K562 (cell line): ENCODE measurements around the gene LHX3. TPM values are rescaled to one million over a fixed set of nuclear protein-coding genes. Genes with fewer than 3 reads are reported as not detected.
A peak's percentile ranks its signal among the peaks of the same experiment; 100 is the strongest.

Experiments
- ATAC-seq: fragments of 200-7000 bp; cut with Tn5 transposase; 3 replicates; pipeline ENCODE4 v1.9.1; 2020; ENCODE audit warnings: moderate library complexity
- BruUV-seq: library from RNA; stranded (reverse); fragments of 400-500 nt; replicated peaks from 2 replicates; lab custom pipeline; 2021; lab: Mats Ljungman, UMichigan
- CTCF ChIA-PET: fragments of 300-600 bp; formaldehyde crosslinking; extraction: SDS; loops from one replicate; lab custom pipeline; 2021; ENCODE audit warnings: low intra/inter-chr PET ratio; lab: Yijun Ruan, JAX
- POLR2A ChIA-PET: fragments of 300-600, 350-650 bp; sonication (Branson Sonifier 250); formaldehyde crosslinking; extraction: SDS; loops from one replicate; lab custom pipeline; 2021; ENCODE audit warnings: antibody characterized with exemption, inconsistent platforms; lab: Yijun Ruan, JAX
- DNase-seq, 4 experiments: peaks; one replicate each; pipeline versions ENCODE4 v3.0.0 to v3.0.0-alpha.2; 2011 to 2018; ENCODE audit warnings: low spot score in 3 of 4, mixed read lengths in 3 of 4; ENCODE audit errors: extremely low read depth in 1 of 4
- FAIRE-seq: peaks from 2 replicates; lab custom pipeline; 2011; peaks lifted over from hg19 to GRCh38; lab: Jason Lieb, UNC
- H2AFZ ChIP-seq: 2 replicates; pipeline ENCODE4 v1.6.0; 2011; ENCODE audit warnings: low read depth, low read length, control low read depth, inconsistent platforms
- H3K27ac ChIP-seq: fragments of 200-600 bp; 3 replicates; pipeline ENCODE4 v1.8.0; 2011; ENCODE audit warnings: low read depth, mild to moderate bottlenecking, control low read depth, inconsistent platforms, low read length, moderate library complexity, mixed read lengths; ENCODE audit errors: extremely low read depth
- H3K27me3 ChIP-seq, 2 experiments: fragments of 300-600 bp in 1 of 2; 2 replicates in 1 of 2; 3 replicates in 1 of 2; pipeline versions ENCODE4 v1.6.0 to v1.8.0; 2011; ENCODE audit warnings: inconsistent platforms in 2 of 2, low read length in 2 of 2, mild to moderate bottlenecking in 1 of 2, mixed read lengths in 1 of 2, moderate library complexity in 1 of 2; ENCODE audit not compliant: control insufficient read depth in 2 of 2, insufficient read depth in 2 of 2
- H3K36me3 ChIP-seq: fragments of 300-600 bp; 3 replicates; pipeline ENCODE4 v1.8.0; 2011; ENCODE audit warnings: mild to moderate bottlenecking, low read length, inconsistent platforms; ENCODE audit not compliant: control insufficient read depth, insufficient read depth
- H3K4me1 ChIP-seq, 2 experiments: fragments of 200-600 bp in 1 of 2; replicated peaks in 1 of 2; 2 replicates in 1 of 2; 3 replicates in 1 of 2; pipeline versions ENCODE4 v1.5.1 to v1.8.0; 2011; ENCODE audit warnings: inconsistent platforms in 2 of 2, low read length in 2 of 2, mild to moderate bottlenecking in 1 of 2, mixed read lengths in 1 of 2, moderate library complexity in 1 of 2; ENCODE audit not compliant: control insufficient read depth in 2 of 2, insufficient read depth in 2 of 2
- H3K4me2 ChIP-seq: 2 replicates; pipeline ENCODE4 v1.6.1; 2011; ENCODE audit warnings: low read length, control low read depth, inconsistent platforms, mixed read lengths; ENCODE audit not compliant: insufficient read depth
- H3K4me3 ChIP-seq: fragments of 200-600 bp; sonication (generic), shearing (Covaris generic); 2 replicates; pipeline ENCODE4 v1.5.1; 2016; ENCODE audit warnings: control low read depth, inconsistent platforms
- H3K79me2 ChIP-seq: fragments of 200-600 bp; 3 replicates; pipeline ENCODE4 v1.8.0; 2011; ENCODE audit warnings: low read length, inconsistent platforms; ENCODE audit not compliant: control insufficient read depth, insufficient read depth
- H3K9ac ChIP-seq, 2 experiments: 2 replicates each; pipeline versions ENCODE4 v1.6.0 to v1.6.1; 2011; ENCODE audit warnings: low read depth in 2 of 2, low read length in 2 of 2, control low read depth in 1 of 2, inconsistent platforms in 1 of 2, mild to moderate bottlenecking in 1 of 2, mixed read lengths in 1 of 2; ENCODE audit not compliant: insufficient read depth in 1 of 2
- H3K9me1 ChIP-seq: one replicate; pipeline ENCODE4 v1.6.0; 2011; ENCODE audit warnings: inconsistent platforms, mild to moderate bottlenecking, low read length, moderate library complexity; ENCODE audit not compliant: control insufficient read depth, insufficient read depth
- H3K9me3 ChIP-seq: replicated peaks from 2 replicates; pipeline ENCODE4 v1.5.1; 2011; ENCODE audit warnings: low read depth, low read length, inconsistent platforms; ENCODE audit not compliant: control insufficient read depth, insufficient read depth
- H4K20me1 ChIP-seq: replicated peaks from 2 replicates; pipeline ENCODE4 v1.6.1; 2011; ENCODE audit warnings: low read length, inconsistent platforms, mixed read lengths; ENCODE audit not compliant: control insufficient read depth, insufficient read depth
- BCOR ChIP-seq: fragments of 450-650 bp; IDR thresholded peaks from 2 replicates; pipeline ENCODE4 v1.6.1; 2016
- EZH2 ChIP-seq: IDR thresholded peaks from 2 replicates; pipeline ENCODE4 v1.6.1; 2012; ENCODE audit warnings: low read depth, mild to moderate bottlenecking, inconsistent platforms, low read length, borderline replicate concordance
- HNRNPH1 ChIP-seq: fragments of 200-400 bp; formaldehyde crosslinking; optimal IDR thresholded peaks from 2 replicates; pipeline ENCODE3; 2017; ENCODE audit warnings: low read depth, mild to moderate bottlenecking, low read length, moderate library complexity
- KDM1A ChIP-seq, 2 experiments: fragments of 450-650 bp; IDR thresholded peaks; 2 replicates each; pipeline ENCODE4 v1.6.1; 2016; ENCODE audit warnings: mild to moderate bottlenecking in 2 of 2
- LARP7 ChIP-seq: fragments of 450-650 bp; IDR thresholded peaks from 2 replicates; pipeline ENCODE4 v1.6.1; 2016
- NEUROD1 ChIP-seq: fragments of 150-350 bp; IDR thresholded peaks from 2 replicates; pipeline ENCODE4 v1.6.1; 2014; ENCODE audit warnings: borderline replicate concordance, low read length, low read depth; ENCODE audit not compliant: partially characterized antibody
- SIN3A ChIP-seq, 2 experiments: fragments of 150-350 bp in 1 of 2; IDR thresholded peaks; 2 replicates each; pipeline ENCODE4 v1.6.1; 2011 to 2016; ENCODE audit warnings: borderline replicate concordance in 2 of 2, low read depth in 2 of 2, low read length in 2 of 2, mild to moderate bottlenecking in 2 of 2, moderate library complexity in 2 of 2; ENCODE audit not compliant: control insufficient read depth in 1 of 2
- USF1 ChIP-seq: sonication (generic); formaldehyde crosslinking; IDR thresholded peaks from 2 replicates; pipeline ENCODE4 v1.9.0; 2022; ENCODE audit warnings: mild to moderate bottlenecking, missing genetic modification reagents
- ZNF217 ChIP-seq: sonication (generic); formaldehyde crosslinking; IDR thresholded peaks from 2 replicates; pipeline ENCODE4 v1.8.0; 2022; ENCODE audit warnings: mild to moderate bottlenecking, missing genetic modification reagents
- WGBS: fragments of 100-300 bp; shearing (Covaris generic); methylation state at CpG from one replicate; pipeline ENCODE4 v1.1.6; 2016; ENCODE audit warnings: low coverage, mixed read lengths; ENCODE audit not compliant: insufficient coverage; ENCODE audit errors: missing lambda C conversion rate; 5-methylcytosine and 5-hydroxymethylcytosine counted together
- in situ Hi-C: fragments of 300-500 bp; cut with MboI; formaldehyde crosslinking; loops from 4 replicates; pipeline ENCODE4 v1.15.0; 2018; ENCODE audit warnings: inconsistent platforms, mixed read lengths
- intact Hi-C: fragments of 100-400 bp; cut with micrococcal nuclease; formaldehyde crosslinking; loops from 2 replicates; pipeline ENCODE4 v1.14.2; 2022
- polyA plus RNA-seq, 8 experiments: library from polyadenylated mRNA; depleted of rRNA in 4 of 8; stranded (reverse) in 5 of 8; unstranded in 3 of 8; fragments of >200 nt; fragmentation: Nextera tagmentation in 2 of 8; fragmentation: Illumina TruSeq in 1 of 8; extraction: Ambion mirVana in 2 of 8; extraction: Trizol in 1 of 8; gene quantifications; 2 replicates each; pipeline versions ENCODE4 v1.2.1 to v1.2.3, GENCODE V29; 2011 to 2014; ENCODE audit warnings: inconsistent platforms in 1 of 8, missing spikeins in 1 of 8
- total RNA-seq, 7 experiments: library from RNA; depleted of rRNA in 6 of 7; stranded (reverse); fragments of >200 nt in 6 of 7; fragmentation: Illumina TruSeq in 2 of 7; extraction: Trizol in 2 of 7; gene quantifications; 2 replicates each; pipeline versions ENCODE4 v1.2.1 to v1.2.3, GENCODE V29; 2011 to 2021; ENCODE audit warnings: low replicate concordance in 1 of 7
- TF ChIP-seq, protein P1 (sequence below): fragments of 200-800 bp; sonication (Bioruptor generic); IDR thresholded peaks from 2 replicates; pipeline ENCODE4 v1.6.1; 2017; ENCODE audit warnings: missing genetic modification characterization, missing compliant biosample characterization
- TF ChIP-seq, protein P2 (sequence below): sonication (generic); formaldehyde crosslinking; IDR thresholded peaks from 2 replicates; pipeline ENCODE4 v1.9.0; 2022; ENCODE audit warnings: mild to moderate bottlenecking, missing genetic modification reagents

The LHX3 gene
- total and polyA plus RNA-seq, 9 of the 15 experiments (the other 6 are each of a cell fraction or from before 2014, with no cell fraction given): 0.09 TPM; not detected in 8

GRCh38 chr9:136148766-136149165 is 56.2 kb downstream of the LHX3 start (continued):
- TF ChIP-seq SIN3A (IDR thresholded peaks at IDR 0.05; ENCODE audit: borderline replicate concordance in 2 of 2, control insufficient read depth in 1 of 2, low read depth in 2 of 2, low read length in 2 of 2): no peak

DNA sequence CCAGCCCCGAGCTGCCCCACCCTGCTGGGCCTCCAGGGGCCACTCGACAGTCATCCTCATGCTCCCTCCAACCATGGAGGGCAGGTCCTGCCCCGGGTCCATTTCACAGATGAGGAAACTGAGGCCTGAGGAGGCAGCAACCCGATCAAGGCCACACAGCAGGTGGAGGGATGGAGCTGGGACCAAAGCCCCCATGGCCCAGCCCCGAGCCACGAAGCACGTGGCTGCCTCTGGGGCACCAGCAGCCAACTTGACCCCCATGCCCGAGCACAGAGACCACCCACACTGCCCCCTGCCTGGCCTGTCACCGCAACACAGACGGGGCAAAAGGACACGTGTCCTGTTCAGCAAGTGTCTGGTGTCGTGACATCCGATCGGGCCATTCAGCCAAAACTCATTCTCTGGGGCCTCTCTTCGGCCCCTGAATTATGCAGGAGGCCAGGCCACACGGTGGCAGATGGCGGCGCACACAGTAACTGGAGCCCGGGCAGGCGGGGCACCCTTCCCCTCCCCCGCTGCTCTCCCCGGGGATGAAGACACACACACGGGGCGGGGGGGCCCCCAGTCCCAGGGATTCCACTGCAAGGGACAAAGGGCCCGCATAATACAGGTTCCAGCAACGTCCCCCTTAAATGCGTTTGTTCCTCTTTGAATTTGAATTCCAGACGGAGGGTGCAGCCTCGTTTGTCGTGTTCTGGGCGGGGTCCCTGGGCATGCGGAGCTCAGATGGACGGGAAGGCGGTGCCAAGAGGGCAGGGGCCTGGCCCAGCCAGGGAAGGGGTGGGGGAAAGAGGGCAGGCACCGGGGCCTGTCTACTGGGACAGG is 56.8 kb downstream of the LHX3 start:
- no peak overlapping the region for H3K4me2 ChIP-seq
- no peak for FAIRE-seq
- BruUV-seq: no TSS peak
- in situ Hi-C loops: no loop called here
- peak overlapping the region in 1 of 2 experiments; percentile 1; a peak in 2 of 4 replicates for H3K9ac ChIP-seq
- no peak overlapping the region for H3K4me3 ChIP-seq
- TF ChIP-seq HNRNPH1 (no peak), LARP7 (no peak), NEUROD1 (no peak), ZNF217 (CRISPR knock-in tag) (no peak), KDM1A (IDR thresholded peaks at IDR 0.05) (peak in 1 of 2 experiments; percentile 53; a peak in 2 of 4 replicates), USF1 (CRISPR knock-in tag) (0 out of 2 replicates have a peak, but pooled peaks have one; percentile 23), BCOR (0 out of 2 replicates have a peak, but pooled peaks have one; percentile 23), EZH2 (no peak)
- TF ChIP-seq, protein P1, sequence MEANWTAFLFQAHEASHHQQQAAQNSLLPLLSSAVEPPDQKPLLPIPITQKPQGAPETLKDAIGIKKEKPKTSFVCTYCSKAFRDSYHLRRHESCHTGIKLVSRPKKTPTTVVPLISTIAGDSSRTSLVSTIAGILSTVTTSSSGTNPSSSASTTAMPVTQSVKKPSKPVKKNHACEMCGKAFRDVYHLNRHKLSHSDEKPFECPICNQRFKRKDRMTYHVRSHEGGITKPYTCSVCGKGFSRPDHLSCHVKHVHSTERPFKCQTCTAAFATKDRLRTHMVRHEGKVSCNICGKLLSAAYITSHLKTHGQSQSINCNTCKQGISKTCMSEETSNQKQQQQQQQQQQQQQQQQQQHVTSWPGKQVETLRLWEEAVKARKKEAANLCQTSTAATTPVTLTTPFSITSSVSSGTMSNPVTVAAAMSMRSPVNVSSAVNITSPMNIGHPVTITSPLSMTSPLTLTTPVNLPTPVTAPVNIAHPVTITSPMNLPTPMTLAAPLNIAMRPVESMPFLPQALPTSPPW: peak; percentile 39; the same call in 1 of the 2 replicates
- TF ChIP-seq, protein P2, sequence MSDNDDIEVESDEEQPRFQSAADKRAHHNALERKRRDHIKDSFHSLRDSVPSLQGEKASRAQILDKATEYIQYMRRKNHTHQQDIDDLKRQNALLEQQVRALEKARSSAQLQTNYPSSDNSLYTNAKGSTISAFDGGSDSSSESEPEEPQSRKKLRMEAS (CRISPR knock-in tag): 0 out of 2 replicates have a peak, but pooled peaks have one; percentile 16
- intact Hi-C loops: no loop called here
- peaks cover 24 to 51% of the 10 kb centered on the region in 2 experiments; a peak in 4 of 5 replicates for H3K27me3 ChIP-seq
- no peak overlapping the region for H2AFZ ChIP-seq
- no peak overlapping the region for H3K27ac ChIP-seq
- peak in 2 of 4 experiments; percentile 32 to 38 for DNase-seq
- H3K4me1 ChIP-seq: peaks cover 0 to 55% of the 10 kb centered on the region in 2 experiments; a peak in 2 of 5 replicates
- peaks cover 8% of the 10 kb centered on the region for H4K20me1 ChIP-seq
- no peaks in the 10 kb centered on the region for H3K79me2 ChIP-seq
- 5% methylated on average over 26 of the region's 35 CpGs for WGBS
- no peak for ATAC-seq
- peaks cover 2% of the 10 kb centered on the region for H3K9me1 ChIP-seq
- H3K36me3 ChIP-seq: no peaks in the 10 kb centered on the region
- POLR2A ChIA-PET: interaction anchor here (0.6 to 0.7 kb wide), 2 partner anchors 17 to 868 kb away, joined by 4 read pairs; no protein-coding TSS in a partner anchor
- no peaks in the 10 kb centered on the region for H3K9me3 ChIP-seq
- CTCF ChIA-PET: interaction anchor here (0.6 kb wide), 1 partner anchor 64 kb away, joined by 3 read pairs; no protein-coding TSS in a partner anchor
